ENCODE results near the gene EDN3.

EDN3 gene

DNA sequence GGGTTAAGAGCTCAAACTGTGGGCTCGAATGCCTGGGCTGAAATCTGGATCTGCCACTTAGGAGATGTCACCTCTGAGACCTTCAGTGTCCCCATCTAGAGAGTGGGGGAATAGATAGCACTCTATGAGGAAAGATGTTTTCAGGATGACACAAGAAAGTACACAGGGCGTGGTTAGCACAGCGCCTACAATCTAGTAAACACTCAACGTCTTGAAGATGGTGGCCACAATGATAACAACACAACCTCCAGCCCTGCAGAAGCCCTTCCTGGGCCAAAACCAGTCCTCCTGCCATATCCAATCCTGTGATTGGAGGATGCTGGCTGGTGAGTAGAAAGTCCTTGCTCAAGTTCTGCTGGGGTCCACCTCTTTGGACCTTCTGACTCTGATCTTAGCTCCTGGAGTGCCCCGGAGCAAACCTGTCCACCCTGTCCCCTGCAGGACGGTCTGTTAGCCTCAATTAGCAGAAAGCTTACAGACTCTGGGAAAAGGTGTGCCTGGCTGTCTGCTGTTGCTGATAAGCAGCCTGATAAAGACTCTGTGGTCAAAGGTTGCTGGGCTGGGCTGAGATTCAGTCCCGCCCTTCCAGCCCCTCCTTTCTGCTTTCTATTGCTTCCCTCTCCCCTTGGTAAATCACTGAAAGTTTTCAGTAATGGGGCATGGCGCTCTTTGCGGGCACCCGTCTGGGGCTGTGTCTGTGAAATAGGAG lies 8.2 kb downstream of the EDN3 start:
- no peak for DNase-seq (ENCODE audit: low spot score)

- no peak for DNase-seq (ENCODE audit: low spot score)
Measured at GRCh38 chr20:59309218-59309617, 8.8 kb downstream of the EDN3 start.

DNA sequence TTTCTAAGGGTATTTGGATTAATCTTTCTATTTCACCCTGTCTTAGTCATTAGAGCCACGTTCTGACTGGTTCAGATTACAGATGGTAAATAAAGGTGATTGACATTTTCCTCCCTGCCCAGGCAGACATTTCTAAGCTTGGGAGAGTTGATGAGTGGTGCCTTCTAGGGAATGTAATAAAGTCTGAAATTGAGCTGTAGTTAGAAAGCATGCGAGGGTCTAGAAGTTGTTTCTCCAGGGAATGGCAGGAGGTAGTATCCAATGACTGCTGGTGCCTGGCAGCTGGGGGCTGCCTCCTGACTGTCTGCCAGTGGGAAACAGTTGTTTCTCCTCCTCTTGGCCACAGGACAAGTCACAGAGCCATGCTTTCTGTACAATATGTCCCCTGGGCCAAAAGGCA lies 14.6 kb downstream of the EDN3 start:
- no peak for DNase-seq (ENCODE audit: low spot score)

- DNase-seq (ENCODE audit: low spot score) = no peak
Measured at GRCh38 chr20:59316911-59317731, 16.7 kb downstream of the EDN3 start.

- no peak for DNase-seq (ENCODE audit: low spot score)
Measured at GRCh38 chr20:59318201-59318790, 17.9 kb downstream of the EDN3 start.

DNA sequence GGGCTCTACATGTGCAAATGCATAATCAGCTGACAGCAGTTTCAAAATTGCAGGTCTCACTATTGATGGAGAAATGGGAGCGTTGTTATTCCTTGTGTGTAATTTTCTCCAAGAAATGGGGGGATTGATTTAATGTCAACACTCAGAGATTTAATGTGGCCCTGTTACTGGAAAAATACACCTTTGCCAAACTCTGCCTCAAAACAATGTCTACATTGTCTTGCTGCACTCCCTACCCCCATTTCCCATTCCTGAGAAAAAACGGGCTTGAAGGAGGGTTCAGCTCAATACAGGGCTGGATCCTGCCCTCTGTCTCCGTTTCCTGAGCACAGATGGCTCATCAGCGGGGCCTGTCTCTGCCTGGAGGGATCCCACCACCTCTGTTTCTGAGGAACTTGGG lies 18.4 kb downstream of the EDN3 start:
- DNase-seq (ENCODE audit: low spot score) = no peak

DNA sequence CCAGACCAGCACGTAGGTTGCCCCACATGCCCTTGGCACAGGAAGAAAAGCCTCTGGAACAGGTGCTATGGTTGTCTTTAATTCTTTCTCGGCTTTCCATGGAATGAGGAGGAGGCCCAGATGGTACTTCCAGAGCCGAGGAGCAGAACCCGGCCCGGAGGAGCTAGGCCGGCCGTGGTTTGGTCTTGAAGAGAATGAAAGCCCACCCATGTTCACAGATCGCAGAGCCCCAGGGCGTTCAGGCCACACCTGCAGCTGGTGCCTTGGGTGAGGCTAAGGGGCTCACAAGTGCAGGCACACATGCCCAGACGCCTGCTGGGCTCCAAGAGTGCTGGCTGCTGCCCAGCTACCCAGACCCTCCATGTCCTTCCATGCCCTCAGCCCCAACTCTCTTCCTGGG lies 20.0 kb downstream of the EDN3 start:
- no peak for DNase-seq (ENCODE audit: low spot score)

GRCh38 chr20:59320854-59321647 lies 20.6 kb downstream of the EDN3 start:
- DNase-seq (ENCODE audit: low spot score) = no peak

DNA sequence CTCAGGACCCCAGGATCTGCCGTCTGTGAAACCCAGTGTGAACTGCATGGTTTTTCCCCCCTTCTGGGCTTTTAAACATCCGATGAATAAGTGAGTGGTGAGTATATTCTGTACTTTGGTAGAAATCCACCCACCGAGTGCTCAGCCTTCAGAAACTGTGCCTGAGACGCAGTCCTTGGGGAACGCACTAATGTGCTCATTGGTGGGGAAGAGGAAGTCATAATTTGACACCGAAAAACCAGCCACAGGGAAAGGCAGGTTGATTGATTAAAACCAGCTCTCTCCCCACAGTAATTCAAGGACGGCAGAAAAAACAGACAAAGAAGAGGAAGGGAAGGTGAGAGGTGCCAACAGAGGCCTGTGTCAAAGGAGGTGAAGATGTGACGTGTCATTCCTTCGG lies 21.7 kb downstream of the EDN3 start:
- DNase-seq (ENCODE audit: low spot score) = no peak

DNA sequence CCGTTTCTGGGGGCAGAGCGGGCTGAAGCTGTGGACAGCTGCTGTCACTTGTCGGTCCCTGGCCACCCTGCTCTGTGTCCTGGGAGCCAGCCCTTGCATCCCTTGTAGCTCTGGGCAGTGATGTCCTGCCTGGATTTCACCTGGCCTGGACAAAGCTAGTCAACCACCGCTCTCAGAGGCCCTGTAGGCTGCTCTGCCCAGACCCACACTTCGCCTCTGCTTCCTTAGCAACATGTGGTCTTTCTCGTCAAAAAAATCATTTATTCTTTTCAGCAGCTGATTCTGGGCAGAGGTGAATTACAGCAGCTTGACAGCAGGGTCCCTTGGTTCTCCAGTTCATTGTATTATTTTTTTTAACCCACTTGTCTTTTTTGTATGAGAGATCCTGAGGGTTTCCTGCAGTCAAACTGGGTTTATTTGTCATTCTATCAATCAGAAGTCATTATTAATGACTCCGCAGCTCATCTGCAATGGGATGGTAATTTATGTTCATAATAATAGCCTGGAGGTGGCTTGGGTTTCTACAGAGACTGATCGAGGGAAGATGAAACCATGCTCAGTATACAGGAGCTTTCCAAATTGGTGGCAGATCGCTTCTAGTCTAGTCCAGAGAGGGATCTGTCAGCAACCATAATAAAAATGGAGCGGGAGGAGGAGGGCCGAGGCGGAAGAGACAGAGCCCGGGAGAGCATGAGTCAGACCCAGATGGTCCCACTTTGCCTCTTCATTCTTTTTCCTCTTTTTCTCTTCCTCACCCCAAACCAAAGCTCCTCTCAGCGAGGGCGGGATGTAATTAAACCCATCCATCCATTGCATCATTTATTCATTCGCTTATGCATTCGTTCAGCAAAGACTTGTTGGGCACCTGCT lies 22.4 kb downstream of the EDN3 start:
- no peak for DNase-seq (ENCODE audit: low spot score)

DNA sequence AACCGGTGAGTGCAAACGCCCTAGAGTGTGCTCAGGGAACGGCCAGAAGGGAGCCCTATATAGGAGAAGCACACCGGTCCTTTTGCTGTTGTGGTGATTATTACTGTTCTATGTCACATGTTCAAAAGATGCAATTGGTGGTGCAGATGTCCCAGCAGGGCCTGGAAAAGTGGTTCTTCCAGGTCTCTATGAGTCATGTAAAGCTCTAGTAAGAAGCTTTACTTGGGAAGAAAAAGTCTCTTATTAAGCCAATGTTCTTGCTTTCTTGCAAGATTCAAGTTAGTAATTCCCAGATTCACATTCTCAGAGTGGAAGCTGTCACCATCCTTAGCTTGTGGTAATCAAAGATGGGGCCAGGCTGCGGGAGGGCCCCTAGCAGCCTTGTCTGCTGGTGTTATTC lies 23.3 kb downstream of the EDN3 start:
- no peak for DNase-seq (ENCODE audit: low spot score)

- no peak for DNase-seq (ENCODE audit: low spot score)
Measured at GRCh38 chr20:59324521-59325141, 24.2 kb downstream of the EDN3 start.

- DNase-seq (ENCODE audit: low spot score) = no peak
Measured at GRCh38 chr20:59325142-59325523, 24.7 kb downstream of the EDN3 start.

GRCh38 chr20:59326188-59326587 lies 25.8 kb downstream of the EDN3 start:
- DNase-seq (ENCODE audit: low spot score) = no peak

DNA sequence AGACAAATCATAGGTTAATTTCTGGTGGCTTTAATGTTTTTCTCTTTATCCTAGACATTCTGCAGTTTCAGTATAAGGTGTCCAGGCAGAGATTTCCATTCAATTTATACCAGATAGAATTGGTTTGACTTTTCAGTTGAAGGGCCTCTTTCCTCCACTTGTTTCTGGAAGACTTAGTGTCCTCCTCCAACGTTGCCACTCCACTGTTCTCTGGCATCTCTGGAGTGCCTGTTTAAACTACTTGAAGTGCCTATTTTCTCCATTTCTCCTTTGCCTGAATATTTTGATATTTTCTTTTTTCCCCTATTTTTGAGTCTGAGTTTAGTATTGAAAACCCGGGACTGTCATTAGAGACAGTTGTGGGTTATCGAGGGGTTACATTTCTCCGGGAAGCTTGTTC lies 27.7 kb downstream of the EDN3 start:
- no peak for DNase-seq (ENCODE audit: low spot score)

- no peak for DNase-seq (ENCODE audit: low spot score)
Measured at GRCh38 chr20:59331721-59332329, 31.4 kb downstream of the EDN3 start.

- no peak for DNase-seq (ENCODE audit: low spot score)
Measured at GRCh38 chr20:59333260-59333845, 32.9 kb downstream of the EDN3 start.

- DNase-seq (ENCODE audit: low spot score) = no peak
Measured at GRCh38 chr20:59333951-59334350, 33.5 kb downstream of the EDN3 start.

- no peak for DNase-seq (ENCODE audit: low spot score)
Measured at GRCh38 chr20:59334651-59335300, 34.4 kb downstream of the EDN3 start.

DNA sequence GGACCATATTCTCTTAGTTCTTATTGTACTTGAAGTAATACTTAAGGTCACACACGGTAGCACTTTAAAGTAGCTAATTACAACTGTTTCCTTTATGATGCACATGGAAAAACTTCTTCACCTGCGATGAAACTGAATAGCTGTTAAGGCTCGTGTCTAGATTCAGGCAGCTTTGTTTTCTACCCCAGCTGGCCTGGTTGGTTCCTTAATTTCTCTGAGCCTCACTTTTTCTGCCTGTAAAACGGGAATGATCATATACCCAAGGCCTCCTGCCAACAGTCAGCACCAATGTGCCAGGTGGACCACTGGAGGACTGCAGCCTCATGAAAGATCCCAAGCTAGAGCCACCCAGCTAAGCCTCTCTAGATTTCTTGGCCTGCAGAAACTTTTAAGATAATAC lies 35.0 kb downstream of the EDN3 start:
- DNase-seq (ENCODE audit: low spot score) = no peak
